CD1c-positive myeloid dendritic cell (primary cell): ENCODE measurements around the gene ECEL1.
A peak's percentile ranks its signal among the peaks of the same experiment; 100 is the strongest.

Source experiments
- DNase-seq: peaks from one replicate; pipeline ENCODE4 v3.0.0-alpha.2; 2016; ENCODE audit errors: extremely low spot score

Gene ECEL1

GRCh38 chr2:232522623-232523401 lies 35.2 kb upstream of the ECEL1 start:
- no peak for DNase-seq

GRCh38 chr2:232521959-232522622 lies 34.5 kb upstream of the ECEL1 start:
- DNase-seq, result peak; percentile 66

GRCh38 chr2:232521098-232521497 lies 33.5 kb upstream of the ECEL1 start:
- no peak for DNase-seq

- DNase-seq, result no peak
Measured at GRCh38 chr2:232520489-232520888, 32.9 kb upstream of the ECEL1 start.

GRCh38 chr2:232519581-232520438 lies 32.2 kb upstream of the ECEL1 start, which contains the start of gene PRSS56:
Gene PRSS56 (plus strand): TSS chr2:232520388. CDS start chr2:232520599, 211 bp downstream.
- no peak for DNase-seq

GRCh38 chr2:232518844-232519243 lies 31.2 kb upstream of the ECEL1 start:
- no peak for DNase-seq

GRCh38 chr2:232516551-232516950 lies 28.9 kb upstream of the ECEL1 start:
- DNase-seq, result no peak

GRCh38 chr2:232515639-232516038 lies 28.0 kb upstream of the ECEL1 start:
- DNase-seq, result no peak

- DNase-seq, result no peak
Measured at GRCh38 chr2:232513353-232513752, 25.7 kb upstream of the ECEL1 start.

GRCh38 chr2:232512602-232513001 lies 25.0 kb upstream of the ECEL1 start:
- no peak for DNase-seq

GRCh38 chr2:232511336-232511890 lies 23.8 kb upstream of the ECEL1 start:
- no peak for DNase-seq

GRCh38 chr2:232508251-232508650 lies 20.6 kb upstream of the ECEL1 start:
- DNase-seq, result no peak

- DNase-seq, result no peak
Measured at GRCh38 chr2:232506709-232507108, 19.1 kb upstream of the ECEL1 start.

- DNase-seq, result no peak
Measured at GRCh38 chr2:232505856-232506255, 18.2 kb upstream of the ECEL1 start.

- no peak for DNase-seq
Measured at GRCh38 chr2:232504438-232504837, 16.8 kb upstream of the ECEL1 start.

GRCh38 chr2:232503809-232504323 lies 16.2 kb upstream of the ECEL1 start:
- no peak for DNase-seq

- peak; percentile 49 for DNase-seq
Measured at GRCh38 chr2:232502911-232503808, 15.5 kb upstream of the ECEL1 start.

- peak; percentile 2 for DNase-seq
Measured at GRCh38 chr2:232502511-232502910, 14.9 kb upstream of the ECEL1 start.

- no peak for DNase-seq
Measured at GRCh38 chr2:232501794-232502390, 14.3 kb upstream of the ECEL1 start.

- DNase-seq, result no peak
Measured at GRCh38 chr2:232501331-232501771, 13.7 kb upstream of the ECEL1 start.
